HG03460 (cell line): ENCODE results near the gene RPL36.
"Not testable (repeated sequence)": the region's sequence is repeated elsewhere in the genome, so short reads cannot be mapped to it uniquely, and the experiment has no call there.

Source experiments
- ATAC-seq: cut with Tn5 transposase; IDR thresholded peaks from one replicate; pipeline ENCODE4 v1.9.1; 2021; ENCODE audit not compliant: unreplicated experiment

The RPL36 gene

GRCh38 chr19:5688262-5688881 lies 1.7 kb upstream of the RPL36 start:
- not testable (repeated sequence) for ATAC-seq

GRCh38 chr19:5690955-5691821 lies 1.1 kb downstream of the RPL36 start:
- ATAC-seq, result no peak

DNA sequence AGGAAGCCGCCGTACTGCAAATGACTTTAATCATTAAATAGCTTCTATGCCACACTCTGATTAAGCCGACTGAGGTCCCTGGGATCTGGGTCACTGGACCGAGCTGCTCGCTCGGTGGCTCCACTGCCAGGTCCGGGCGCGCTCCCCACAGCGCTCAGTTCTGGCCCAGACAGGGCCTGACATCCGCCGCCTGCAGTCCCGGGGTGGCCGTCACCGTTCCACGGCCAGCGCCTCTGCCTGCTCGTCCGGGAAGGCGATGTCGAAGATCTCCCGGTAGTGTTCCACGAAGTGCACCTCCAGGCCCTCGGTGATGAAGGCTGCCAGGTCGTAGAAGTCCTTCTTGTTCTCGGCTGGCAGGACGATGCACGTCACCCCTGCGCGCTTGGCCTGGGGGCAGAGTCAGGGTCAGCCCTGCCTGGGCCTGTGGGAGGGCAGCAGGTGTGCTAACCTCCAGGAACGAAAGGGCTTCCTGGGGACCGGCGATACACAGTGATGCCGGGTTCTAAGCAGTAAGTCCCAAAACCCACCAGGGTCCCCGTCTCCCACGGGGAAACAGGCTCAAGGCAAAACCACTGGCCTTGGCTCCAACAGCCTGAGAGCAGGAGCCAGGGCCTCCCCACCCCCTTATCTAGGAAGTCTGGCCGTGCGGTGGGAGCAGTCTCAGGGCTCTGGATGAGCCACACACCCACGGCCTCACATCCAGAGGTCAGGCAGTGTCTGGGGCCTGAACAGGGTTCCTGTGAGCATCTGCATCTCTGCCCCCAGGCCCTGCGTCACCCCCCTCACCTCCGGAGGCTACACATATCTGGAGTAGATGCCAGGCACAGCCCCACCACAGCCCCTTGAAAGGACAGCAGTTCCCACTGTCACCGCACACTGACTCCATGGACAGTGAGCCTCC lies 2.0 kb downstream of the RPL36 start:
- ATAC-seq, result no peak

DNA sequence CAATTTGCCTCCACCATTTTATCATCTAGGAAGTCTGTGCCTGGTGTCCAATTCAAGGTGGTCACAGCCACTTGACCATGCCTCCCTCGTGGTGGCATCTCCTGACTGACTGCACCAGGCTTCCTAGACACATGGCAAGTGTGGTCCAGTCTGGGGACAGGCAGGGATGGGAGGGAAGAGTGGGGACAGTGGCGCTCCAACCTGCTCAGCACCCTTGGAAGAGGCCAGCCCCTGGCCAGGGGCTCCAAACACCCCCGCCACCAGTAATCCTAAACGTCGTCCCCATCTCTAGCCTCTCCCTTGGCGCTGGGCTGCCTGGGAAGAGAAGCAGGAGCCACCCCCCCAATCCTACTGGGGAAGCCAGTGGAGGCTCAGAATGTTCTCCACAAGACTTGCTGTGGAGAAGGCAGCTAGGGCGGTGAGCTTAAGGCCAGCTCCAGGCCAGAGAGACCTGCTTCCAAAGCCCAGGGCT lies 2.7 kb downstream of the RPL36 start:
- ATAC-seq, result no peak

DNA sequence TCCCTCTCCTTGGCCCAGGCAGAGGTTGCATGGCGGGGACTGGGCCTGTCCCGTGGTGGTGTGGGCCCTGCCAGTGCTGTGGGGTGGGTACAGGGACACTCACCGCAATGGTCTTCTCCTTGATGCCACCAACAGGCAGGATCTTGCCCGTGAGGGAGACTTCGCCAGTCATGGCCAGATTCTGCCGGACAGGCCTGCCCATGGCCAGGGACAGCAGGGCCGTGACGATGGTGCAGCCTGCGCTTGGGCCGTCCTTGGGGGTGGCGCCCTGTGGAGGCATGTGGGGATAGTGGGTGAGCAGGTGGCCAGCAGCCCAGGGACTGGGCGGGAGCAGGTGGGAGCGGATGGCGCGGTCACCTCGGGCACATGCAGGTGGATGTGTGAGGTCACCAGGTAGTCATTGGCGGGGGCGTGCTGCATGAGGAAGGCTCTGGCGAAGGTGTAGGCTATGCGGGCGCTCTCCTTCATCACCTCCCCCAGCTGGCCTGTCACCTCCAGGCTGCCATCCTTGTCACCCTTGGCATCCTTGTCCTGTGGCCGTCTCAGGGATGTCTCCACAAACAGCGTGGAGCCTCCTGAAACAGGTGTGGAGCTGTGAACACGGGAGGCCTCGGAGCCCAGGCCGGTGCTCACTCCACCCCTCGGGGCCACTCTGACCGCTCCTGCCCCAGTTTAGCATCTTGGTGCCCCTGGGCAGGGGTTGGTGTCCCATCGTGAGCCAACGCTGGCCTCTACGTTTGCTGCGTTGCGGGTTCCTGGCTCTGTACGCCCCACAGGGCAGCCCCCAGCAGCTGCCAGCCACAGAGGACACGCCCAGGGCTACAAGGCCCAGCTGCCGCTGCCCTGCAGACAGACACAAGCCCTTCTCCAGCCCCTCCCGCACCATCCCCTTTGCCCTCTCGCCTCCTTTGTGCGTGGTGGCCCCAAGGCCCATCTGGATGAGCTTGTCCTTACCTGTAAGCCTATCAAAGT lies 3.4 kb downstream of the RPL36 start:
- no peak for ATAC-seq

GRCh38 chr19:5694167-5694955 lies 4.3 kb downstream of the RPL36 start:
- no peak for ATAC-seq

DNA sequence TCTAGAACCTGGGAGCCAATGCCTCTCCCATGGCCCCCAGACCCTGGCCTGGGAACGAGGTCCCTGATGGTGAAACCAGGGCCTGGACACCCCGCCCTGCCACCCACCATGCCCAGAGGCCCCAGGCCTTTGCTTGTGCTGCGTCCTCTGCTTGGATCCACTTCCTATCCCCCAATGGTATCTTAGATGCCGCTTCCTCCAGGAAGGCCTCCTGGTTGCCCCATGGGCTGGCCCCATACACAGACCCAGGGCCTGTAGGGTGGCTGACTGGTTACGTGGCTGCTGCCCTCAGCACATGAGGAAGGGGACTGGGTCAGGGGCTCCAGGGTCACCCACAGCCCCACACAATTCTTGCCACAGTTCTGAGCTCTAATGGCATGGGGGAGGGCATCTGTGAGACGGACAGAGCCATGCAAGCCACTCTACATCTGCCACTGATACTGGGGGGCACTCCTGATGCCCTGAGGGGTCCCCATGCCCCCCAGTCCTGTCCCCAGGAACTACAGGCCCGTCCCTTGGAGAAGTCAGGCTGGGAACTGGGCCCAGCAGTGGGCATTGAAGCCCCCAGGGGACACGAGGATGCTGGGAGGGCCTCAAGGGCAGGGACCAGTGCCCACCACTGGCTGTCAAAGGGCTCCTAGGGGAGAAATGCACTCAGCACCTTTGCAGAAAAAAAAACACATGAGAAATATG lies 5.0 kb downstream of the RPL36 start:
- ATAC-seq, result no peak

DNA sequence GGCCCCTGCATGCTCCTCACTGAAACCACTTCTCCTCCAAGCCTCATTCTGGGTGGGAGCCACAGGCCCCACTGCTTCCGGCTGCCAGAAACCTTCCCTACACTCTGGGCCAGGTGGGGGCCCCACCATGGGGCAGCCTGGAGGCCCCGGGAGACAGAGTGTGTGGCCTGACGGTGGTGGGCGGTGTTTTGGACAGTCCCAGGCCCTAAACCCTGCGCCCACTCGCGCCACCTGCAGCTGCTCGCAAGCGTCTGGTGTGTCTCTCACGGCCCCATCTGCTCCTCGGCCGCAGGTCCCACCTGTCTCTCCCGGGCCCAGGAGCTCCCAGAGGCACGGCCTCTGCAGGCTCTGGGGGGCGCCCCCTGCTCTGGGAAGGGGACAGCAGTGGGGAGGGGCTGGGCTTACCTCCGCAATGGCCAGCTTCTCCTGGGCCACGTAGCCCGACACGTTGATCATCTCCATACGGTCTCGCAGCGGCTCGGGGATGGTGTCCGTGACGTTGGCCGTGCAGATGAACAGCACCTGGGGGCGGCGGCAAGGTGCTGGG lies 5.6 kb downstream of the RPL36 start:
- ATAC-seq, result no peak

DNA sequence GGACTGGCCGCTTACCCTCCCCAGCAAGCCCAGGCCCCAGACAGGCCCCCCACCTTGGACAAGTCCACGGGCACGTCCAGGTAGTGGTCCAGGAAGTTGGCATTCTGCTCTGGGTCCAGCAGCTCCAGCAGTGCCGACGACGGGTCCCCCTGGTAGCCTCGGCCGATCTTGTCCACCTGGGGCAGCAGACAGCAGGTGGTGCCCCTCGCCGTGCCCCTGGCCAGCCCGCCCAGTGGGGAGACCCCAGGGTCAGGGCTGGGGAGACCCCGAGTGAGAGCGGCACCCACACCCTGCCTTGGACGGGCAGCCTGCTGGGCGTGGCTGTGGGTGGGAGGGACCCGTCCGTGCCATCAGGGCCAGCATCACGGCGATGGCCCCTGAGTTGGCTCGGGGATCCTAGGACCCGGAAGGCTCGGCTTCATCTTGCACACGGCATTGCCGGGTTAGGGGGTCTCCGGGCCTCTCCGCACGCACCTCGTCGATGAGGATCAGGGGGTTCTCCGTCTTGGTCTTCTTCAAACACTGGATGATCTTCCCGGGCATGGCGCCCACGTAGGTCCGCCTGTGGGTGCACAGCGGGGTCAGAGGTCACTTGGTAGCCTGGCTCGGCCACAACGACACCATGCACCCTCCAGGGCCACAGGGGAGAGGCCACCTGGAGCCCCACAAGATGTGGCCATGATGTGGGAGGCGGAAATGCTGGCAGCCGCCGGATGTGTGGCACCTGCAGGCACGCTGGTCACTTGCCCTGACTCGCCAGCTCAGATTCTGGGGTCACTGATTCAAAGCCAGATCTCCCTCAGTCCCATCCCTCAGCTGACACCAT lies 6.3 kb downstream of the RPL36 start:
- ATAC-seq, result no peak

- ATAC-seq, result no peak
Measured at GRCh38 chr19:5697022-5697889, 7.2 kb downstream of the RPL36 start.

- no peak for ATAC-seq
Measured at GRCh38 chr19:5697890-5698634, 8.0 kb downstream of the RPL36 start.

GRCh38 chr19:5698635-5699422 lies 8.7 kb downstream of the RPL36 start:
- no peak for ATAC-seq

GRCh38 chr19:5700455-5701092 lies 10.5 kb downstream of the RPL36 start:
- ATAC-seq, result no peak

- ATAC-seq, result not testable (repeated sequence)
Measured at GRCh38 chr19:5702053-5702410, 11.9 kb downstream of the RPL36 start.
